GM18505 (cell line): Measurements from ENCODE around the gene TRERF1.

Experiments used
- ATAC-seq: cut with Tn5 transposase; IDR thresholded peaks from one replicate; pipeline ENCODE4 v1.9.1; 2021; ENCODE audit not compliant: unreplicated experiment
- POLR2A ChIP-seq: IDR thresholded peaks from 4 replicates; pipeline ENCODE4 v1.6.1; 2011; ENCODE audit warnings: borderline replicate concordance; ENCODE audit not compliant: insufficient read depth, insufficient read length; ENCODE audit errors: extremely low read depth

The TRERF1 gene

DNA sequence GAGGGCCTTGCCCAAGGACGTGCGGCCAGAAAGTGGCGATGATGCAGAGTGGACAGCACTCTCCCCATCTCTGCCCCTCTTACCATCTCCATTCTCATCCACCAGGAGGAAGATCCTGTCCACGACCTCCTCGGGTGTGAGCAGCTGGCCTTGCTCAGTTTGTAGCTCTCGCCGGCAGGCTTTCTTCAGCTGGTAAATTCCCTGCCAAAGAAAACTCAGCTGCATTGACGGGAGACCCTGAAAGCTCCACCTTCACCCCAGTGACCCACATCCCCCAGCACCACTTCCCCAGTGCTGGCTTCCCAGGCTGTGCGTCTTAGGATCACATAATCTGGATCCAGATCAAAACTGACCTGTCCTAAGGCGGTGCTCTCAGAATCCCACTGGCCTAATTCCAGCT is 266.1 kb downstream of the TRERF1 start:
- ATAC-seq, result no peak
- TF ChIP-seq POLR2A, result no peak

DNA sequence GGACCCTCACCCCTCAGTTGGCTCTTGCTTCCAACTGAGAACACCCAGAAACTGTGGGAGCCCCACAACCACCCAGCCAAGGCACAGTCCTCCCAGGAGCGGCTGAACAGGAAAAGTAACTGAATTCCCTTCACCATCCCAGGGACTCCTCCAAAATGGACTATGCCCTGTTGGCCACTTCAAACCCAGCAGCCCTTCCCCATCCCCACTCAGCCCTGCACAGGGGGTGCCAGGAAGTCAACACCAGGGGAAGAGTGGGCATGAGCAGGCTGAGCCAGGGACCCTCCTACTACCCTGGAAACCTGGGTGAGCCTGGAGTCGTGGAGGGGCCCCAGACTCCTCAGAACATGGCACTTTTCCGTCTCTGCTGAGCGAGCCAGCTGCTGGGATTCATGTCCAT is 267.3 kb downstream of the TRERF1 start:
- ATAC-seq, result no peak
- no peak for TF ChIP-seq POLR2A

DNA sequence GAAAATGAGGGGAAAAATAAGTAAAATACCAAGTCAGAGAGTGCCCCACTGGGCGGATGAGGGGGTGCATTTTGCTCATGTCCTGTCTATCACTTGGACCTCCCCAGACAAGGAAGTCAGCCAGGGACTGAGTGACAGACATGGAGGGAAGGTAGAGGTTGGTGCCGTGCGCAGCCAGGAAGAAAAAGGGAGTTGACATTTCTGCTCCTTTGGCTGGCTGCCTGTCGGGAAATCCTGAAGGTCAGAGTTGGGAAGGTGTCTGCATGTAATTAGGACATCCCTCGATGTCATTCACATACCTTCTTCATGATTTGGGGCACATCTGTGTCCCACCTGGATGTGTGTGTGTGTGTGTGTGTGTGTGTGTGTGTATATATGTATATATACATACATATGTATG is 269.6 kb downstream of the TRERF1 start:
- no peak for ATAC-seq
- no peak for TF ChIP-seq POLR2A

- TF ChIP-seq POLR2A, result no peak
- ATAC-seq, result no peak
Observed at GRCh38 chr6:42179945-42180313, 271.8 kb downstream of the TRERF1 start.

GRCh38 chr6:42179261-42179944 is 272.3 kb downstream of the TRERF1 start:
- TF ChIP-seq POLR2A, result no peak
- no peak for ATAC-seq

- TF ChIP-seq POLR2A, result no peak
- ATAC-seq, result no peak
Observed at GRCh38 chr6:42177514-42178364, 274.0 kb downstream of the TRERF1 start.

DNA sequence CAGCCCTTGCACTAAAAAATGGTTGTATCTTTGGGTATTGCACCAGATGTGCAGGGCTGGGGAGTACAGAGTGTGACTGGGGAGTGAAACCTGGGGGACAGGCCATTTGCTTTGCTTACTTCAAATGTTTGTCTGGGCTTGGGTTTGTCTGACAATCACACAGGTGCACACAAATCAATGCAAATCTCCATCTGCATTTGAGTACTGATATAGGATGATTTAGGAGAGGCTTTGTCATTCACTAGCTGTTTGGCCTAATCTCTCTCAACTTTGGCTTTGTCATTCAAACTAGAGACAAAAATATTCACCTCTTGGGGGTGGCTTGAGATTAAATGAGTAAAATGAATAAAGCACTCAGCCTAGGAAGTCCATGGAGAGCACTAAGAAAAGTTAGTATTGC is 274.7 kb downstream of the TRERF1 start:
- ATAC-seq, result no peak

DNA sequence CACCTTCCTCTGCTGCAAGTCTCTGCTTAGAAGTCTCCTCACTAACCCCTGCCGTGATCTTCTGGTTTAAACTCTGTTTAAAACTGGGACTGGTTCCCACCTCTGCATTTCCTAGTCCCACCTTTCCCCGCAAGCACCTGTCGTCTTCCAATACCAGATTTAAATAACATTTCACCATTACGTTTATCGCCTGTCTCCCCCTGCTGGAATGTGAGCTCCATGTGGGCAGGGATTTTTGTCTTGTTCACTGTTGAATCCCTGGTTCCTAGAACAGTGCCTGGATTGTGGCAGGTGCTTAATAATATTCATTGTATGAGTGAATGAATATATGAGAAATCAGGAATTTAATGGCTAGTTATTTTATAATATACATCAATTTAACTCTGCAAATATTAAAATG is 275.9 kb downstream of the TRERF1 start:
- no peak for TF ChIP-seq POLR2A
- ATAC-seq, result no peak

More for the DNA sequence above, 274.7 kb downstream of the TRERF1 start:
- TF ChIP-seq POLR2A, result no peak
